Keratinocyte (primary cell): ENCODE results near the gene CNDP2.

Experiments
- CTCF ChIP-seq, 3 experiments: IDR thresholded peaks in 1 of 3; conservative IDR thresholded peaks in 1 of 3; optimal IDR thresholded peaks in 1 of 3; 2 replicates in 2 of 3; 3 replicates in 1 of 3; pipeline versions ENCODE3 to v1.5.1; 2011; ENCODE audit warnings: low read length in 3 of 3, mild to moderate bottlenecking in 3 of 3, moderate library complexity in 2 of 3, control low read depth in 1 of 3, inconsistent platforms in 1 of 3; ENCODE audit not compliant: insufficient read depth in 2 of 3; ENCODE audit errors: extremely low read depth in 1 of 3
- EZH2 ChIP-seq: IDR thresholded peaks from one replicate; pipeline ENCODE4 v1.6.1; 2012; ENCODE audit warnings: inconsistent platforms, mild to moderate bottlenecking, low read length, moderate library complexity

- TF ChIP-seq CTCF (optimal IDR thresholded peaks at IDR 0.05 in 1 of 3, IDR thresholded peaks at IDR 0.05 in 1 of 3, conservative IDR thresholded peaks at IDR 0.05 in 1 of 3; ENCODE audit: extremely low read depth in 1 of 3, insufficient read depth in 2 of 3, low read length in 3 of 3) (no peak), EZH2 (no peak)
Observed at GRCh38 chr18:74455386-74455785, 40.8 kb upstream of the CNDP2 start.
